GM18868 (cell line): ENCODE data around the gene KIF14.
A peak's percentile ranks its signal among the peaks of the same experiment; 100 is the strongest.
"Not testable (repeated sequence)": the region's sequence is repeated elsewhere in the genome, so short reads cannot be mapped to it uniquely, and the experiment has no call there.

Source experiments
- ATAC-seq: cut with Tn5 transposase; IDR thresholded peaks from one replicate; pipeline ENCODE4 v1.9.1; 2021; ENCODE audit warnings: mild to moderate bottlenecking, moderate library complexity; ENCODE audit not compliant: unreplicated experiment

The KIF14 gene

DNA sequence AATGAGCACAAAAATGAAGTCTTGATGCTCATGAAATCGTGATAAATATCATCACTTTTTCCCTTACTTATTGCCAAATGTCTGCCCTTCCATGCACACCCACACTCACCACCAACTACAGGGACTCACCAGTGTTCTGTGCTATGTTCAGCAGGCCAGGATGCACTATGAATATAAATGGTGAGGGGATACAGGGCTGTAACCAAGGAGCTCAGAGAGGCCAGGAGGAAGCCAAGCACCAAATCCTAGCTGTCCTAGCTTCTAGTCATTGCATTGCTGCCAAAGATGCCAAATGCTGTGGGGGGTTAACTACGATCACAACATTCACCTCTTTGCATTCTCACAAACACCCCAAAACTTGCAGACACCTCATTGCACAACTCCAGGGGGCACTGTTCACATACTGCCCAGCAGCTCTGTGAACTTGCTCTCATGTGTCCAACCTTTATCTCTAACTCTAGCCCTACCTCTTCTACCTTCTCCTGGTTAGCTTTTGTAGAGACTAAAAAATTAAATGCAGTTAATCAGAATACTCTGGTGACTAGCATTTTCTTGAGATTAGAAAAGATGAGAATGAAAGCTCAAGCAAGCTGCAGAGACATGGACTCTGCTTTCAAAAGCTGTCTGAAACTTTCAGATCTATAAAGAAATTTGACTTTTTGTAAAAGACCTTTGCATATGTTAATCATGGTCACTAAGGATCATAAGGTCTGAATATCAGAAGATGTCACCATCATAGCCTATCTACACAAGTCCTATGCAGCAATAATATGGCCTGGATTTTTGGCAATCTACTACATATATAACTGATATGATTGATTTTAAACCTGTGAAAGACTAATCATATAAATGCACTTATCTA is 13.9 kb upstream of the KIF14 start:
- ATAC-seq = no peak

DNA sequence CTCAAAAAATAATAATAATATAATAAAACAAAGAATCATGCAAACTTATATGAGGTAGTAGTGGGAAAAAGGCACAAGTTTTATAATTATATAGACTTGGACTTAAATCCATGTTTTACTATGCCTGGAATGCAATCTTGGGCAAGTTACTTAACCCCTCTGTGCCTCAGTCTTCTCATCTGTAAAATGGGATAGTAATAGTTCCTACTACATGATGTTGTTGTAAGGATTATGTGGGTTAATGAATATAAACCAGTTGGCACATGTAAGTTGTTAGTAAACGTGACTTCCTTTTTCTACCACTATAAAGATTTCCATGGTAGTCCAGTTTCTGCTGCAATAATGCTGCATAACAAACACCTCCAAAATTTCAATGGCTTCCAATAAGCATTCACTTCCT is 10.8 kb upstream of the KIF14 start:
- no peak for ATAC-seq

DNA sequence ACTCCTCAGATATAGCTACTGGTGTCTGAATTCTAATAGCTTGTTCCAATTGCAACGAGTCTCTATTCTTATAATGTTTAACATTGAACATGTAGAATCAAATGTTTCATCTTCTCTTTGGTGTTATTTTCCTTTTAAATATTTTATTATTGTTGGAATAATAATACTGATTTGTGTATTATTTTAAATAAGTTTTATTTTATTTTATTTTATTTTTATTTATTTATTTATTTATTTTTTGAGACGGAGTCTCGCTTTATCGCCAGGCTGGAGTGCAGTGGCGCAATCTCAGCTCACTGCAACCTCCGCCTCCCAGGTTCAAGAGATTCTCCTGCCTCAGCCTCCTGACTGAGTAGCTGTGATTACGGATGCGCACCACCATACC is 10.0 kb upstream of the KIF14 start:
- not testable (repeated sequence) for ATAC-seq

DNA sequence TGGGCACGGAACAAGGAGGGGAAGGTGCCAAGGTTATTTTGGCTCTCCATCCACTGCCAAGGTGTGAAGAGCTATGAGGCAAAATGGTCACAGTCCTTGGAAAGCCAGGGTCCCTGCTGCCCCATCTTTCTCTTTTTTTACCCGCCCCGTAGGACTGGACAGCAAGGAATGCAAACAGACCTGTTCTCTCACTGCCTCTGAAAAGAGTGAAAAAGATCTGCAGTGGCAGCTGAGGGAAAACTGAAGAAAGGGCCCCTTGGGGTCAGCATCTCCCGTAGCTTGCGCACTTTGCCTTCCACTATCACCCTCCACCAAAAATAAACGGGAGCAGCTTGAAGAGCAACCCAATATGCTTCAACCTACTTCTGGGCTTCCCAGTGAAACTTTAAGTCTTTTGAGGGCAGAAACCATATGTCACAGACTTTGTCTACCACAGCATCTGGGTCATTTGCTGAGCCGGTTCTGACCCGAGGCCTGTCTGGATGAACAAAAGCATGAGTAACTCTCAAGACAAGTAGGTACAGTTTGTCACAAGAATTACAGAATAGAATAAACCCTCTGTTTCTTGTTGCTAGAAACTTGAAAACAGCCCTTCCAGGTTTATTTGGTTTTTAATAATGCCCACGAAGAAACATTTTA is 9.4 kb upstream of the KIF14 start:
- ATAC-seq = no peak

DNA sequence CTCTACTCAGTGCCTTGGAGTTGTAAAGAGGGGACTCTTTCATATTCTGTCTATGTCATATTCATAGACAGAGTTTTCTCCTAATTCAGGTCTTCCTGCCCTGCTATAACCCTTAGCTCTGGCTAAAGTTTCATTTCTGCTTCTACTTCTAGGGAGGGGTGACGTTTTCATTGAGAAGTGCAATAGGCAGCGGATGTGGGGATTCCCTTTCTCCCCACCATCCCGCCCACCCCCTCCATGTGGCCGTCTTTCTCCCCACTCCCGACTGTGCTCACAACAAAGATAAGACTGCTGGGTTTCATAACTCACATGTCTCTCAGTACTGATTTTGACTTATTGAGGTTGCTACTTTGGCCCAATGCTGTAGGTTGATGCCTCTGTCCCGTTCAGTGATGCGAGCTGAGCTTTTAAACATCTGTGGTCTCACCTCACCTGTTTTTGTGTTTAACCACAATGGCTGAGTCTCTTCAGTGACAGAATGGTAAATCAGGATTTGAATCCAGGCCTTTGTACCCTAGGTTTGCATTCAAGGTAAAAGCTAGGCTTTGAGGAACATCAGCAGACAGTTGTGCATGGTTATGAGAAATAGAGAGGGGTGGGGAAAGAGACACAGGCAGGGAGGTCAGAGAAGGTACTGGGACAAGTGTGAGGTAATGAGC is 7.8 kb upstream of the KIF14 start:
- ATAC-seq = peak; percentile 76

DNA sequence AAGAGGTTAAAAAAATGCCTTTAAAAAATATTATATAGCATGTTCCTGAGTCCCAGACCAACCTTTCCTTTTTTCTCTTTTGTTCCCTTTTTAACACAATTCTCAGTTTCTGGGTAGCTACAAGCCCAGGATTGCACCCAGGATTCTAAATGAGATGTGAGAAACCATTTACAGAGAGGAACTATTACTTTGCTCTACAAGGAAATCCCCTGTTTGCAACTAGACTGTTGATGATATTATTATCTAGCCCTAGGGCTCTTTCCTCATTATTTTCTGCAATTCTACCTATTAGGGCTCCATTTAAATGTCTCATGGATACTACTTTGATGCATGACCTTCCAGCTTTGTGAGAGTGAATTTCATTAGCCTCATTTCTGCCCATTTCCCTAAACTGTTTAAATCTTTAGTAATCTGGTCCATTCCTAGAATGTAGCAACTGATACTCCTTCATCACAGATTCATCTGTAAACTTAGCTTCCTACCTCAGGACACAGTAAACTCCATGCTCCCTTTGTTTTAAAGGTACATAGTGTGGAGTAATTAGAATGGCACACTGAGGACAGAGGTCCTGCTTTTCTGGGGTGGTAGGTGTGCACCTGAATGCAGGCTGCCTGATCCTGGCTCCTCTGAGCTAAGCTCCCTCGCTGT is 7.1 kb upstream of the KIF14 start:
- ATAC-seq = peak; percentile 28

DNA sequence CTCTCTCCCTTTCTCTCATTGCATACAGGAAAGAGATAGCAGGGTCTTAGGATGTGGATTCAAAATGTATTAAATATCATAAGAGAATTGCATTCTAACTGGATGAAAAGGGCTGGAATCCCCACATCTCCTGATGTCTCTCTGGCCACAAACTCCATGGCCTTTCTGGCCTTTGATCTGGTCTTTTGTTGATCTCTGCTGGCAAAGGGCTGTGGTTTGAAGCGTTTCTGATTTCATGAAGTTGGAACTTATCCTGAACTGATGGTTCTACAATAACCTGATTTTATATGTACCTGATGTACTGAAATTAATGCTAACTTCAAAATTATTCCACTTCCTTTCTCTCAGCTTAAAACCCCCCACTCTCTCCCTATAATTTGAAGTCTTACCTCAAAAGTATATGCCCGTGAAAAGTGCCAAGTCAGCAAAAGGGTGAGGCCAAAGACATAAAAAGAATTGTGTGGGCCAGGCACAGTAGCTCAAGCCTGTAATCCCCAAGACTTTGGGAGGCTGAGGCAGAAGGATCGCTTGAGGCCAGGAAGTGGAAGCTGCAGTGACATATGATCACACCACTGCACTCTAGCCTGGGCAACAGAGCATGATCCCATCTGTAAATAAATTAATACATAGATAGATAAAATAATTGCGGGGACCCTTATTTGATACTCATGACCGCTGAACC is 6.4 kb upstream of the KIF14 start:
- ATAC-seq = no peak

DNA sequence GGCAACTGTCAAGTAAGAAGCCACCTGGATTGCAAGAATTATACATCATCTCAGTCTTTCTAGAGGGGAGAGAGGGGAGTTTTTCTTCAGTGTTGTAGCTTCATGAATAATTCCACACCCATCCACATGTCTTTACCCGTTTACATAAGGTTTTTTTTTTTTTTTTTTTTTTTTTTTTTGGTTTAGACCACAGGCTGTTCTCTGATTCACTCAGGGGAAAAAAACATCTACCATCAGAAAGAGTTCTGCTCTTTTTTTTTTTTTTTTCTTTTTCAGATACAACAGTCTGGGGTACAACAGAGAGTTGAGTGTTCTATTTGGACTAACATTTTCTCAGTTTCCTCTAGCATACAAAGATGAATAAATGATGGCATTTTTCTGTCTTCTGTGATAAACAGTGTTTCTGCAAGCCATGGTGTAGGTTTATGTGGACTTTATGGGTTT is 4.9 kb upstream of the KIF14 start:
- peak; percentile 40 for ATAC-seq

DNA sequence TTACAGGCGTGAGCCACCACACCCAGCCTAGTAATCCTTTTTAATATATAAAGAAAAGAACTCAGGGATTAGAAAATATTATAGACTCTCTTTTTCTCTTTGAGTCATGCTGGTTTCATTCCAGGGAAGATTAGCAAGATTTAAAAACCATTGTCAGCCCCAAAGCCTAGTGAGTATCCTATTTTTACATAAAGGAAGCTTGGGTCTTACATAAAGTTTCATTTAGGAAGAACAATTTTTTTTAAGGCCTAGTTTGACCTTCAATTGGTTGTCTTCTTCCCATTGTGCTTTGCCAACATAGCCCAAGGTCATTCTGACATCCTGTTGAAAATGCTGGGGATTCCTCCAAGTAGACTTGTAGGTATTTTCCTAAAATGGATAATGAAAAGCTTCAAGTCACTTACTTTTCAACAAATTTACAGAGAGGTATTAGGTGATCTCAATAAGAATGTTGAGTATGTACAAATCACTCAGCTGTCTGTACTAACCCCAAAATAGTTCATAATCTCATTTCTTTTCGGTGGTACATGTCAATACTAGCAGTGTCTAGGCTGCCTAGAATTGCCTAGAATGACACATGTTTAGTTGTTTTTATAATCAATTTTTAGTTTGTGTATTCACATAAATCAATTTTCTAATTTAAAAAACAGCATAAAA is 4.3 kb upstream of the KIF14 start:
- ATAC-seq = peak; percentile 14

DNA sequence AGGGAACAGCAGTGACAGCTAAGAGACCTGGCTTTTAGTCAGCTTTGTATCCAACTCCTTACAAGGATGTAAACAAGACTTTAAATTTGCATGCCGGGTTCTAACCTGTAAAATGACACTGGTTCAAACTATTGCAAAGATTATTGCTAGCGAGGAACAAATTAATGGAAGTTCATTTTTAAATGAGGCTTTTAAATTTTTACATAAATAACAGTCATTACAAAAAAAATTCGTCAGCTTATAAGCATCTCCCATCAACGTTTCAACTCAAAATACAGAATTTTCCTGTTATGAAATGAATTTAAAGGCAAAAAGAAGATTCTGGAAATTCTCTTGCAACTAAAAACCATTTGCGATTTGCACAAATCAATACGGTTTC is 668 bp downstream of the KIF14 start:
- no peak for ATAC-seq

DNA sequence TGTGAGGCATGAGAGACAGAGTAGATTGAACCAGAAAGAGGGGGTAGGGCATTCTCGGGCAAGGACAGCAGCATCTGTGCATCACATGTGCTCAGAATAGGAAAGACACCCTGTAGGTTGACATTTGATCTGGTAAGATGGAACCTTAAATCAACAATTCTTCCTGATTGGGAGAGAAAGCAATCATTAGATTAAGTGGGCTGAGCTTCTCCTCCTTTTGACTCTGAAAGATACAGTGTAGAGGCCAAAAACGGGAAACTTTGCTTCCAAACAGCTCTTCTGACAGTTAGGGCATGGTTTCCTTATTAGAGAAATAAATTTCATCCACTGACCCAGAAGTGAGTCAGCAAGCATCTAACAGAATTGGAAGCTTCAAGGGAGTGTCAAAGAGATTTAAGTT is 9.7 kb downstream of the KIF14 start:
- ATAC-seq = no peak

DNA sequence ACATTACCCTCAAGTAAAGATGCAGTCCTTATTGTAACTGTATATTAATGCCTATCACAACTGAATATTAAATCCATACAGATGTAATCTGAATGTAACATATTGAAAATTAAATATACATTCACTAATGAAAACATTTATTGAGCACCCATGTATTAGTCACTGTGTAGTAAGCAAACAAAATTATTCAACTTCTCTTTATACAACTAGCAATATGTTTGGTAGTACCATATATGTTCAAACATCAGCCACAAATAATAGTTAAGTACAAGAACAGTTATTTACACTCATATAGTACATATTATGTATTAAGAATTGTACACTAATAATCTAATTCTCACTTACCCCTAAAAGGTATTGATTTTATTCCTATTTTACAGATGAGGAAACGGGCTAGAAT is 17.9 kb downstream of the KIF14 start:
- ATAC-seq = no peak

DNA sequence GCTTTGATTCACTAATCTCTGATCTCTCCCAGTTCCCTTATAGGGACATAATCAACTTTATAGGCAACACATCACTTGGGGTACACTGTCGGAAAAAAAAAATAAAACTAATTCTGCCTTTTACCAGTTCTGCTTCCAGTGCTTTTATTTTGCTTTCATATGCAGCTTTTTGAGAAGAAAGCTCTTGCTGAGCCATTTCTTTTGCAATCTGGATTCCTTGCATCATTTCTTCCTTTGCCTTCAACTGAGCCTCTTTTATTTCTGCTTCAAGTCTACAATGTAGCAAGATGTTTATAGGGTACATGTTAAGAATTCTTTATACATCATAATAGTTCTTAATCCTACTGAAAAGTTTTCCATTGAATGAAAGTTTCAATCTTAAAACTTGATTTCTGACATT is 30.6 kb downstream of the KIF14 start:
- ATAC-seq = no peak

DNA sequence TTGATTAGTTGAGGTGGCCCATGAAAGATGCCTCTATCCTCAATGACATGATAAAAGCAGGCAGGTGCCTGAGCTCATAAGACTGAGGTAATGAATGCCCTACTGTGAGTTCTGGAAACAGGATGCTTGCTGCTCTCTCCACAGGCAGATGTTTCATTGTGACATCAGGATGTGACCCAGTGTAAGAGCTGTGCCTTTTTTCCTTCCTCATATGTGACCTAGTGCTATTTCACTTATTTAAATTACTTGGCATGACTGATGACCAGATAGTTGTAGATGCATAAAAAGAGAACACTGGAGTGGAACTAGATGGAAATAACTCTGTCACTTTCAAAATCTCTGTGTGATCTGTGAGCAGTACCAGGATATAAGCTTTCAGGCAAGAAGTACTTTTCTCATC is 31.9 kb downstream of the KIF14 start:
- ATAC-seq = peak; percentile 70

DNA sequence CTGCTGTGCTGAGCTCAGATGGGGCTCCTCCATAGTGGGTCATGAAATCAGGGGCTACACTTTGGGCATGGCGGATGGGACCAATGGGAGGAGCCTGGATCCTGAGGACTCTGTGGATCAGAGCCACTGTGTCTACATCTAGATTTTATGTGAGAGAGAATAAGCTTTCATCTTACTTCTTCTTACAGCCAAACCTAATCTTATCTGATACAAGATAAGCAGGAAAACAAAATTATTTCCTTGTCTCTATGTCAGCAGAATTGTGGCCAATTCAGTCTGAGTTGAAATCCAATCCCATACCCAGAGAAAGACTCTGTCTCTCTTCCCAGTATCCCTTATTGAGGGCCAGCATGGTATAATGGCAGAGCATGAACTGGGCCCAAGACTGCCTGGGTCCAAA is 56.2 kb downstream of the KIF14 start:
- no peak for ATAC-seq

DNA sequence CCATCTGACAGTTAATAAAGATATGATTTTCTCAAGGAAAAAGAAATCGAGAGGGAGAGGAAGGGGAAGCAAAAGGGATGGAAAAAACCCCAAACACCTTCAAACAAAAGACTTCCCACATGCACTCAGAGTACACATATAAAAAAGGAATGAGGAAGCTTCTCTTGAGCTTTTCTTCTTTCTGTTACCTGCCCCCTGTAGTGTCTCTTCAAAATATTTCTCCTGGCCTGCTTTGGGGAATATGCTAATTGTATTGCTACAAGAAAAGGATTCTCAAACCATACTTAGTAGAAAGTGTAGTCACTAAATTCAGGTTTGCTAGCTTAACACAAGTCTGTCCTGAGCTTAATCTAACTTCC is 58.7 kb downstream of the KIF14 start:
- ATAC-seq = peak; percentile 35

DNA sequence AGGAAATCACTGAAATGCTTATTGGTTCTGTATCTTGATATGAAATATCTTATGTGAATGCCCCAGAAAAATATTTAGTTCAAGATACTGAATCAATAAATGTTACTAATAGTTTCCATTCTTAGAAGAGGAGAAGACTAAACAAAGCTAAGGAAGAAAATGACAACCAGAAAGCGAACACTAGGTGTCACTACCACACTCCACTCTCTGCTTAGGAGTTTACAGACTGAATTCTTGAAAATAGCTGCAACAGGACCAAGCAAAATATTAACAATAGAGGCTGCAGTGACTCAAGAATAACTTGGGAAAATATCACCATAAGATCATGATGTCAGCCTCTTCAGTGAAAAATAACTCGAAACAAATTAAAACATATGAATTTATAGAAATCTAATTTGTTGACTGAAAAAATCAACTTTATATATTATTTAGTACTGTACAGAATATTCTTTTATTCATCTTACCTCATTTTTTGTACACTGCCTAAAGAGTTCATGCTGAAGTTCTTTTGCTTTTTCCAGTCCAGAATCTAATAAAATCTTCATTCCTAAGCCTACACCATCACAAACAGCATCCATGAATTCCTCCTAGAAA is 61.6 kb downstream of the KIF14 start:
- peak; percentile 32 for ATAC-seq

DNA sequence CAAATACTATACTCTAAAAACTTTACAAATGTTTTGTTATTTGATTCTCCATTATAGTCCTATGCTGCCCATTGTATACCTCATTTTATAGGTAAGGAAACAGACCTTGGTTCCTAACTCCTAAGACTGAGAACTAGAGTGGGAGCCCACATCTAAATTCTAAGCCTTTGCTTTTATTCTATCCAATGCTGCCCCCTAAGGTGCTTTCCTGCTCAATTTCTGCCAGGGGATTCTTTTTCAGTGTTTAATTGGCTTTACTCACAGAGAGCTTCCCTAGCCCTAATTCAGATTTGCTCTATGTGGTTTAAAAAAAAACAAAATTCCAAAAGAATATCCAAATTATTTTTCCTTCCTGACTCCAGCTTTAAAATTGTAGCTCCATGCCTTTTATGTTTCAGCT is 64.5 kb downstream of the KIF14 start:
- ATAC-seq = no peak

DNA sequence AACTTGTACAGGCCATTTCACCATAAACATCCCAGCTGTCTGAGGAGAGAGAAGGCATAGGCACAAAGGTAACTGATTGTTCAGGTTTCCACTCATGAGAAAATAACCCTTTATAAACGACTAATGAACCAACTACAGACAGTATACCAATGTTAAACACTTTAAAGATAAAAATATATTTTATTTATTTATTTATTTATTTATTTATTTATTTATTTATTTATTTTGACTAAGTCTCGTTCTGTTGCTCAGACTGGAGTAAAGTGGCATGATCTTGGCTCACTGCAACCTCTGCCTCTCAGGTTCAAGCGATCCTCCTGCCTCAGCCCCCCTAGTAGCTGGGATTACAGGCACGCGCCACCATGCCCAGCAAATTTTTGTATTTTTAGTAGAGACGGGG is 67.8 kb downstream of the KIF14 start:
- ATAC-seq = not testable (repeated sequence)

DNA sequence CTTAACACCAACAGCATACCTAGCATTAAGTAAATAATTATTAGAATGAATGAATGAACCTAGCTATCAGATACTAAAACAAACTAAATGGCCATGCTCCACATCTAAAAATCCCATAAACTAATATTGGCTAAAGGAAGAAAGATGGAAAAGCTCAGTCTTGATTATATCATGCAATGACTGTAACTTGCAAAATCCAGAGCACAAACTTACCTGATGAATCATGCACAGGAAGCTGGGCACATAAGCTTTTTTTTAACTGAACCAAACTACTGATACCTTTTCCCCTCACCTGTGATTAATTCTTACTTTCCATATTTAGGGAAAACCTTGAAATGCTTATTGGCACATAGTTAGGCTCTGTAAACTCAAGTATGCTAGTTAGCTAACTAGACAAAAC is 70.2 kb downstream of the KIF14 start:
- no peak for ATAC-seq
